HCT116 (cell line): ENCODE results near the gene NCOA1. TPM values are rescaled to one million over a fixed set of nuclear protein-coding genes. Genes with fewer than 3 reads are reported as not detected.

Experiments
- ATAC-seq: fragments of 200-7000 bp; cut with Tn5 transposase; 2 replicates; pipeline ENCODE4 v1.9.1; 2020; ENCODE audit warnings: mild to moderate bottlenecking, moderate library complexity
- BruUV-seq: library from RNA; stranded (reverse); fragments of 400-500 nt; replicated peaks from 2 replicates; lab custom pipeline; 2021; lab: Mats Ljungman, UMichigan
- CTCF ChIA-PET: fragments of 300-600 bp; sonication (Branson Sonifier 250); formaldehyde crosslinking; loops from one replicate; lab custom pipeline; 2021; ENCODE audit warnings: antibody characterized with exemption; lab: Charles Lee
- POLR2A ChIA-PET: fragments of 300-600, 350-600 bp; sonication (Branson Sonifier 250); formaldehyde crosslinking; loops from one replicate; lab custom pipeline; 2021; ENCODE audit warnings: antibody characterized with exemption; lab: Charles Lee
- RAD21 ChIA-PET, 2 experiments: fragments of 300-600 bp; sonication (Branson Sonifier 250); formaldehyde crosslinking; loops; one replicate each; lab custom pipeline; 2023; ENCODE audit warnings: low total read pairs in 2 of 2; ENCODE audit not compliant: uncharacterized antibody in 2 of 2, unreplicated experiment in 2 of 2, low non-redundant PET in 1 of 2; lab: Charles Lee
- DNase-seq: peaks from one replicate; pipeline ENCODE4 v3.0.0-alpha.2; 2010; ENCODE audit warnings: low read depth, low spot score
- H2AFZ ChIP-seq: fragments of 200-600 bp; shearing (Covaris generic), sonication (generic); 2 replicates; pipeline ENCODE4 v1.6.1; 2017; ENCODE audit warnings: low read depth, mixed run types, mixed read lengths, antibody characterized with exemption, low read length; ENCODE audit not compliant: poor library complexity, severe bottlenecking
- H3K27ac ChIP-seq: 2 replicates; pipeline ENCODE4 v1.5.1; 2012; ENCODE audit warnings: low read depth, low read length
- H3K27me3 ChIP-seq: fragments of 200-600 bp; sonication (generic); 2 replicates; pipeline ENCODE4 v1.6.1; 2016; ENCODE audit warnings: mixed run types, low read length, mixed read lengths; ENCODE audit not compliant: insufficient read depth
- H3K36me3 ChIP-seq, 2 experiments: fragments of 200-500 bp in 1 of 2; fragments of 200-600 bp in 1 of 2; sonication (Bioruptor generic) in 1 of 2; sonication (generic) in 1 of 2; 2 replicates each; pipeline versions ENCODE4 v1.5.1 to v1.6.1; 2014 to 2016; ENCODE audit warnings: low read length in 2 of 2, inconsistent platforms in 1 of 2, mixed read lengths in 1 of 2, mixed run types in 1 of 2; ENCODE audit not compliant: insufficient read depth in 2 of 2, control insufficient read depth in 1 of 2
- H3K4me1 ChIP-seq, 2 experiments: fragments of 200-600 bp in 1 of 2; sonication (generic) in 1 of 2; 2 replicates each; pipeline versions ENCODE4 v1.5.1 to v1.6.1; 2012 to 2017; ENCODE audit warnings: low read length in 2 of 2, inconsistent platforms in 1 of 2, mild to moderate bottlenecking in 1 of 2, mixed read lengths in 1 of 2, mixed run types in 1 of 2, moderate library complexity in 1 of 2; ENCODE audit not compliant: insufficient read depth in 2 of 2, control insufficient read depth in 1 of 2
- H3K4me2 ChIP-seq: fragments of 200-600 bp; sonication (generic); 2 replicates; pipeline ENCODE4 v1.6.1; 2017; ENCODE audit warnings: mixed run types, low read length, mixed read lengths
- H3K4me3 ChIP-seq, 2 experiments: fragments of 200-600 bp in 1 of 2; sonication (generic) in 1 of 2; replicated peaks in 1 of 2; 2 replicates each; pipeline ENCODE4 v1.5.1; 2011 to 2016; ENCODE audit warnings: low read length in 2 of 2, control low read depth in 1 of 2, low read depth in 1 of 2, mild to moderate bottlenecking in 1 of 2, mixed read lengths in 1 of 2, mixed run types in 1 of 2
- H3K79me2 ChIP-seq: fragments of 200-600 bp; sonication (generic); 2 replicates; pipeline ENCODE4 v1.6.1; 2017; ENCODE audit warnings: mild to moderate bottlenecking, mixed run types, low read length, moderate library complexity, mixed read lengths; ENCODE audit not compliant: insufficient read depth
- H3K9ac ChIP-seq: fragments of 200-600 bp; sonication (generic); 2 replicates; pipeline ENCODE4 v1.6.1; 2016; ENCODE audit warnings: low read length, mixed read lengths
- H3K9me2 ChIP-seq: fragments of 200-600 bp; sonication (generic), shearing (Covaris generic); 2 replicates; pipeline ENCODE4 v1.6.1; 2017; ENCODE audit warnings: mixed run types, mild to moderate bottlenecking, moderate library complexity; ENCODE audit not compliant: insufficient read depth
- H3K9me3 ChIP-seq, 2 experiments: fragments of 200-500 bp in 1 of 2; fragments of 200-600 bp in 1 of 2; sonication (Bioruptor generic) in 1 of 2; sonication (generic) in 1 of 2; 2 replicates each; pipeline ENCODE4 v1.6.1; 2014 to 2017; ENCODE audit warnings: low read length in 2 of 2, mixed read lengths in 2 of 2, inconsistent platforms in 1 of 2, low read depth in 1 of 2, mild to moderate bottlenecking in 1 of 2, mixed run types in 1 of 2, moderate library complexity in 1 of 2; ENCODE audit not compliant: control insufficient read depth in 1 of 2, insufficient read depth in 1 of 2
- H4K20me1 ChIP-seq: fragments of 200-600 bp; sonication (generic), shearing (Covaris generic); 2 replicates; pipeline ENCODE4 v1.6.1; 2017; ENCODE audit warnings: mixed run types, mild to moderate bottlenecking, moderate library complexity; ENCODE audit not compliant: insufficient read depth
- CBX3 ChIP-seq: IDR thresholded peaks from 2 replicates; pipeline ENCODE4 v1.6.1; 2012; ENCODE audit warnings: low read depth
- EGR1 ChIP-seq: IDR thresholded peaks from 2 replicates; pipeline ENCODE4 v1.6.1; 2012; ENCODE audit warnings: low read depth
- ELF1 ChIP-seq: IDR thresholded peaks from 2 replicates; pipeline ENCODE4 v1.6.1; 2012; ENCODE audit warnings: low read depth, borderline replicate concordance
- EZH2 ChIP-seq: fragments of 200-600 bp; sonication (generic); IDR thresholded peaks from 2 replicates; pipeline ENCODE4 v1.6.1; 2017; ENCODE audit warnings: antibody characterized with exemption, mixed run types
- EZH2phosphoT487 ChIP-seq: fragments of 200-600 bp; IDR thresholded peaks from 2 replicates; pipeline ENCODE4 v1.6.1; 2018; ENCODE audit warnings: antibody characterized with exemption, borderline replicate concordance
- FOSL1 ChIP-seq: IDR thresholded peaks from 2 replicates; pipeline ENCODE4 v1.6.1; 2012; ENCODE audit warnings: low read depth
- JUND ChIP-seq: IDR thresholded peaks from 2 replicates; pipeline ENCODE4 v1.6.1; 2012
- POLR2A ChIP-seq: IDR thresholded peaks from 2 replicates; pipeline ENCODE4 v1.7.0; 2011; ENCODE audit warnings: borderline replicate concordance; ENCODE audit not compliant: insufficient read depth, insufficient read length; ENCODE audit errors: extremely low read depth
- POLR2AphosphoS5 ChIP-seq: IDR thresholded peaks from 2 replicates; pipeline ENCODE4 v1.6.1; 2011; ENCODE audit warnings: mild to moderate bottlenecking, low read depth, low read length, moderate library complexity
- RAD21 ChIP-seq: IDR thresholded peaks from 2 replicates; pipeline ENCODE4 v1.6.1; 2012; ENCODE audit warnings: low read depth, mild to moderate bottlenecking
- SIN3A ChIP-seq: IDR thresholded peaks from 2 replicates; pipeline ENCODE4 v1.6.1; 2012; ENCODE audit warnings: low read depth
- SP1 ChIP-seq: IDR thresholded peaks from 2 replicates; pipeline ENCODE4 v1.6.1; 2012; ENCODE audit warnings: low read depth
- TCF7L2 ChIP-seq: IDR thresholded peaks from 2 replicates; pipeline ENCODE4 v1.7.0; 2011; ENCODE audit warnings: borderline replicate concordance, inconsistent platforms; ENCODE audit not compliant: insufficient read depth, insufficient read length; ENCODE audit errors: extremely low read depth
- YY1 ChIP-seq: IDR thresholded peaks from 2 replicates; pipeline ENCODE4 v1.6.1; 2011; ENCODE audit warnings: low read length, low read depth, moderate library complexity, mild to moderate bottlenecking; ENCODE audit not compliant: insufficient replicate concordance; ENCODE audit errors: extremely low read depth
- ZFX ChIP-seq: fragments of 450-650 bp; IDR thresholded peaks from 2 replicates; pipeline ENCODE4 v1.6.1; 2017
- ZNF274 ChIP-seq: fragments of 200-500 bp; sonication (Bioruptor generic); IDR thresholded peaks from 2 replicates; pipeline ENCODE4 v1.6.1; 2014; ENCODE audit warnings: mild to moderate bottlenecking, low read depth, low read length, inconsistent platforms
- intact Hi-C: fragments of 100-400 bp; cut with micrococcal nuclease; formaldehyde crosslinking; loops from 2 replicates; pipeline ENCODE4 v1.10.0; 2022
- total RNA-seq: library from RNA; stranded (reverse); gene quantifications from one replicate; pipeline ENCODE4 v1.2.1, GENCODE V29; 2021; ENCODE audit not compliant: unreplicated experiment
- TF ChIP-seq, protein P1 (sequence below), 3 experiments: fragments of 200-600 bp in 1 of 3; sonication (generic) in 1 of 3; IDR thresholded peaks in 2 of 3; conservative IDR thresholded peaks in 1 of 3; 2 replicates each; pipeline ENCODE4 v1.5.1; 2012 to 2017; ENCODE audit warnings: low read depth in 2 of 3, low read length in 2 of 3, antibody characterized with exemption in 1 of 3, borderline replicate concordance in 1 of 3, control low read depth in 1 of 3, mild to moderate bottlenecking in 1 of 3, mixed read lengths in 1 of 3, mixed run types in 1 of 3, moderate library complexity in 1 of 3; ENCODE audit not compliant: insufficient read depth in 1 of 3
- TF ChIP-seq, protein P2 (sequence below): IDR thresholded peaks from 2 replicates; pipeline ENCODE4 v1.6.1; 2012
- TF ChIP-seq, protein P3 (sequence below): IDR thresholded peaks from 2 replicates; pipeline ENCODE4 v1.6.1; 2011; ENCODE audit warnings: mild to moderate bottlenecking, low read length, moderate library complexity; ENCODE audit not compliant: insufficient replicate concordance; ENCODE audit errors: extremely low read depth
- TF ChIP-seq, protein P4 (sequence below): IDR thresholded peaks from 2 replicates; pipeline ENCODE4 v1.6.1; 2012

The NCOA1 gene
- total RNA-seq, 1 experiment from 2014 or later, result 10.4 TPM

DNA sequence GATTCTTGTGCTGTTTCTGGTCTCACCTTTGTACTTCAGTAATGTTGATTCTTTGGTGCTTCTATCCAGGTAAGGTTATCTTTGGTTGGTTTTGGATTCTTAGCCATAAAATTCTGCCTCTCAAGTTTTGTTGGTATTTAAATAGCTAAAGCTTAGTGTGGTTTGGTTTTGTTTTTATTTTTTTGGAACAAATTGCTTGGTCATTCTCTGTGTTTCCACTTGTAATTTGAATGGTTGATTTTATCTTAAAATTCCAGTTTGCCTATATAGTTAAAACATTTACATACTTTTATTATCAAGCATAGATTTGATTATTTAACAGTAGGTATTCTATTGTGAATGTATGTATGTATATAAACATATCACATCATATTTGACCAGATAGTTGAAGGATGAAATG is 6.6 kb downstream of the NCOA1 start:
- H3K36me3 ChIP-seq, result no peaks in the 10 kb centered on the region
- H3K9ac ChIP-seq, result no peak overlapping the region
- ChIA-PET RAD21 (no interaction called here), CTCF (no interaction called here), POLR2A (no interaction called here)
- DNase-seq (no peak), ATAC-seq (no peak)
- H3K4me2 ChIP-seq, result no peak overlapping the region
- no peaks in the 10 kb centered on the region for H3K9me2 ChIP-seq
- no peak overlapping the region for H3K4me3 ChIP-seq
- H3K4me1 ChIP-seq, result peaks cover 0 to under 1% of the 10 kb centered on the region in 2 experiments; a peak in 2 of 4 replicates
- H2AFZ ChIP-seq, result no peak overlapping the region
- H3K27ac ChIP-seq, result no peak overlapping the region
- no peaks in the 10 kb centered on the region for H3K27me3 ChIP-seq
- H4K20me1 ChIP-seq, result no peaks in the 10 kb centered on the region
- no peak for TF ChIP-seq ZFX
- no peak for TF ChIP-seq SIN3A
- TF ChIP-seq, protein P1, sequence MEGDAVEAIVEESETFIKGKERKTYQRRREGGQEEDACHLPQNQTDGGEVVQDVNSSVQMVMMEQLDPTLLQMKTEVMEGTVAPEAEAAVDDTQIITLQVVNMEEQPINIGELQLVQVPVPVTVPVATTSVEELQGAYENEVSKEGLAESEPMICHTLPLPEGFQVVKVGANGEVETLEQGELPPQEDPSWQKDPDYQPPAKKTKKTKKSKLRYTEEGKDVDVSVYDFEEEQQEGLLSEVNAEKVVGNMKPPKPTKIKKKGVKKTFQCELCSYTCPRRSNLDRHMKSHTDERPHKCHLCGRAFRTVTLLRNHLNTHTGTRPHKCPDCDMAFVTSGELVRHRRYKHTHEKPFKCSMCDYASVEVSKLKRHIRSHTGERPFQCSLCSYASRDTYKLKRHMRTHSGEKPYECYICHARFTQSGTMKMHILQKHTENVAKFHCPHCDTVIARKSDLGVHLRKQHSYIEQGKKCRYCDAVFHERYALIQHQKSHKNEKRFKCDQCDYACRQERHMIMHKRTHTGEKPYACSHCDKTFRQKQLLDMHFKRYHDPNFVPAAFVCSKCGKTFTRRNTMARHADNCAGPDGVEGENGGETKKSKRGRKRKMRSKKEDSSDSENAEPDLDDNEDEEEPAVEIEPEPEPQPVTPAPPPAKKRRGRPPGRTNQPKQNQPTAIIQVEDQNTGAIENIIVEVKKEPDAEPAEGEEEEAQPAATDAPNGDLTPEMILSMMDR (IDR thresholded peaks at IDR 0.05 in 2 of 3, conservative IDR thresholded peaks at IDR 0.05 in 1 of 3; ENCODE audit: borderline replicate concordance in 1 of 3, insufficient read depth in 1 of 3, low read depth in 2 of 3, low read length in 2 of 3), result no peak
- no peak for TF ChIP-seq ELF1
- no peak for TF ChIP-seq JUND
- TF ChIP-seq EGR1, result no peak
- no peak for TF ChIP-seq FOSL1
- TF ChIP-seq, protein P2, sequence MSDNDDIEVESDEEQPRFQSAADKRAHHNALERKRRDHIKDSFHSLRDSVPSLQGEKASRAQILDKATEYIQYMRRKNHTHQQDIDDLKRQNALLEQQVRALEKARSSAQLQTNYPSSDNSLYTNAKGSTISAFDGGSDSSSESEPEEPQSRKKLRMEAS, result no peak
- no peak for TF ChIP-seq RAD21
- TF ChIP-seq ZNF274, result no peak
- no peak for TF ChIP-seq EZH2
- no peak for TF ChIP-seq TCF7L2
- TF ChIP-seq, protein P3, sequence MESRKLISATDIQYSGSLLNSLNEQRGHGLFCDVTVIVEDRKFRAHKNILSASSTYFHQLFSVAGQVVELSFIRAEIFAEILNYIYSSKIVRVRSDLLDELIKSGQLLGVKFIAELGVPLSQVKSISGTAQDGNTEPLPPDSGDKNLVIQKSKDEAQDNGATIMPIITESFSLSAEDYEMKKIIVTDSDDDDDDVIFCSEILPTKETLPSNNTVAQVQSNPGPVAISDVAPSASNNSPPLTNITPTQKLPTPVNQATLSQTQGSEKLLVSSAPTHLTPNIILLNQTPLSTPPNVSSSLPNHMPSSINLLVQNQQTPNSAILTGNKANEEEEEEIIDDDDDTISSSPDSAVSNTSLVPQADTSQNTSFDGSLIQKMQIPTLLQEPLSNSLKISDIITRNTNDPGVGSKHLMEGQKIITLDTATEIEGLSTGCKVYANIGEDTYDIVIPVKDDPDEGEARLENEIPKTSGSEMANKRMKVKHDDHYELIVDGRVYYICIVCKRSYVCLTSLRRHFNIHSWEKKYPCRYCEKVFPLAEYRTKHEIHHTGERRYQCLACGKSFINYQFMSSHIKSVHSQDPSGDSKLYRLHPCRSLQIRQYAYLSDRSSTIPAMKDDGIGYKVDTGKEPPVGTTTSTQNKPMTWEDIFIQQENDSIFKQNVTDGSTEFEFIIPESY, result no peak
- TF ChIP-seq, protein P4, sequence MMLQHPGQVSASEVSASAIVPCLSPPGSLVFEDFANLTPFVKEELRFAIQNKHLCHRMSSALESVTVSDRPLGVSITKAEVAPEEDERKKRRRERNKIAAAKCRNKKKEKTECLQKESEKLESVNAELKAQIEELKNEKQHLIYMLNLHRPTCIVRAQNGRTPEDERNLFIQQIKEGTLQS, result no peak
- no peak for TF ChIP-seq YY1
- TF ChIP-seq EZH2phosphoT487, result no peak
- TF ChIP-seq POLR2AphosphoS5, result no peak
- no peak for TF ChIP-seq POLR2A
- TF ChIP-seq SP1, result no peak
- TF ChIP-seq CBX3, result no peak
- intact Hi-C loops, result no loop called here
- no TSS peak for BruUV-seq
- no peaks in the 10 kb centered on the region for H3K9me3 ChIP-seq
- 0 out of 2 replicates have a peak, but pooled peaks cover 3% of the 10 kb centered on the region for H3K79me2 ChIP-seq
